ENCODE results near the gene MAGI2. TPM values are rescaled to one million over a fixed set of nuclear protein-coding genes. Genes with fewer than 3 reads are reported as not detected.

Gene MAGI2
- total RNA-seq, 1 experiment from 2014 or later, result 0.22 TPM

DNA sequence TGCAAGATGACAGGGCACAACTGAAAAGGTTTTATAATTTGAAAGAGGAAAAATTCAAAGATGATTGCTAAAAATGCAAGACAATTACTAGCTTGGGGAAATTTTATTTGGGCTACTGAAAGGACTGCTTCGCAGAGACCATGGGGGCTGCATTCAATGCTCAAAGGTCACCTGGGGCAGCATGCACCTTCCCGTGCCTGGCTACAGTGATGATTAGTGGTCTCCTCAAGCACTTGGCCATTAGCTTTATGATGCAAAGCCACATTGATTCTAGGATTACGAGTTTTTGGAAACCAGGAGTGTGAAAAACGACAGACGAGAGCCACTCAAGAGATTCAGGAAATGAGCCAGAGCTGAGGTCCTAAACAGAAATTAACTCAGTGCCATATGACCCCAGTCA lies 890.3 kb downstream of the MAGI2 start:
- no peak overlapping the region for H3K9ac ChIP-seq (ENCODE audit: low read length)
- H3K9me3 ChIP-seq (ENCODE audit: control insufficient read depth in 1 of 2, insufficient read depth in 1 of 2, low read depth in 1 of 2, low read length in 2 of 2), result no peaks in the 10 kb centered on the region
- H3K27me3 ChIP-seq (ENCODE audit: insufficient read depth, low read length), result peaks cover 14% of the 10 kb centered on the region; the same call in 1 of the 2 replicates
- no peaks in the 10 kb centered on the region for H4K20me1 ChIP-seq (ENCODE audit: insufficient read depth)
- TF ChIP-seq, protein P1, sequence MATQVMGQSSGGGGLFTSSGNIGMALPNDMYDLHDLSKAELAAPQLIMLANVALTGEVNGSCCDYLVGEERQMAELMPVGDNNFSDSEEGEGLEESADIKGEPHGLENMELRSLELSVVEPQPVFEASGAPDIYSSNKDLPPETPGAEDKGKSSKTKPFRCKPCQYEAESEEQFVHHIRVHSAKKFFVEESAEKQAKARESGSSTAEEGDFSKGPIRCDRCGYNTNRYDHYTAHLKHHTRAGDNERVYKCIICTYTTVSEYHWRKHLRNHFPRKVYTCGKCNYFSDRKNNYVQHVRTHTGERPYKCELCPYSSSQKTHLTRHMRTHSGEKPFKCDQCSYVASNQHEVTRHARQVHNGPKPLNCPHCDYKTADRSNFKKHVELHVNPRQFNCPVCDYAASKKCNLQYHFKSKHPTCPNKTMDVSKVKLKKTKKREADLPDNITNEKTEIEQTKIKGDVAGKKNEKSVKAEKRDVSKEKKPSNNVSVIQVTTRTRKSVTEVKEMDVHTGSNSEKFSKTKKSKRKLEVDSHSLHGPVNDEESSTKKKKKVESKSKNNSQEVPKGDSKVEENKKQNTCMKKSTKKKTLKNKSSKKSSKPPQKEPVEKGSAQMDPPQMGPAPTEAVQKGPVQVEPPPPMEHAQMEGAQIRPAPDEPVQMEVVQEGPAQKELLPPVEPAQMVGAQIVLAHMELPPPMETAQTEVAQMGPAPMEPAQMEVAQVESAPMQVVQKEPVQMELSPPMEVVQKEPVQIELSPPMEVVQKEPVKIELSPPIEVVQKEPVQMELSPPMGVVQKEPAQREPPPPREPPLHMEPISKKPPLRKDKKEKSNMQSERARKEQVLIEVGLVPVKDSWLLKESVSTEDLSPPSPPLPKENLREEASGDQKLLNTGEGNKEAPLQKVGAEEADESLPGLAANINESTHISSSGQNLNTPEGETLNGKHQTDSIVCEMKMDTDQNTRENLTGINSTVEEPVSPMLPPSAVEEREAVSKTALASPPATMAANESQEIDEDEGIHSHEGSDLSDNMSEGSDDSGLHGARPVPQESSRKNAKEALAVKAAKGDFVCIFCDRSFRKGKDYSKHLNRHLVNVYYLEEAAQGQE (IDR thresholded peaks at IDR 0.05; ENCODE audit: low read depth), result no peak
- TF ChIP-seq ZFX (IDR thresholded peaks at IDR 0.05) (no peak), EZH2 (IDR thresholded peaks at IDR 0.05) (no peak)
- no peak for ATAC-seq
- ChIA-PET POLR2A (no interaction called here), RAD21 (ENCODE audit: low non-redundant PET in 1 of 2, low total read pairs in 2 of 2, uncharacterized antibody in 2 of 2, unreplicated experiment in 2 of 2) (no interaction called here), CTCF (no interaction called here)
- DNase-seq (ENCODE audit: low read depth, low spot score), result no peak
- H3K79me2 ChIP-seq (ENCODE audit: insufficient read depth, low read length), result no peaks in the 10 kb centered on the region
- no peaks in the 10 kb centered on the region for H3K9me2 ChIP-seq (ENCODE audit: insufficient read depth)
- no TSS peak for BruUV-seq (replicated peaks)
- H3K4me1 ChIP-seq (ENCODE audit: control insufficient read depth in 1 of 2, insufficient read depth in 2 of 2, low read length in 2 of 2), result no peaks in the 10 kb centered on the region
- H3K27ac ChIP-seq (ENCODE audit: low read depth, low read length), result no peak overlapping the region
- intact Hi-C loops (cut with micrococcal nuclease), result no loop called here
- H3K4me2 ChIP-seq (ENCODE audit: low read length), result no peak overlapping the region
- no peak overlapping the region for H2AFZ ChIP-seq (ENCODE audit: low read depth, low read length, poor library complexity, severe bottlenecking)
- no peaks in the 10 kb centered on the region for H3K36me3 ChIP-seq (ENCODE audit: control insufficient read depth in 1 of 2, insufficient read depth in 2 of 2, low read length in 2 of 2)
- no peak overlapping the region for H3K4me3 ChIP-seq (replicated peaks in 1 of 2; ENCODE audit: low read depth in 1 of 2, low read length in 2 of 2)

DNA sequence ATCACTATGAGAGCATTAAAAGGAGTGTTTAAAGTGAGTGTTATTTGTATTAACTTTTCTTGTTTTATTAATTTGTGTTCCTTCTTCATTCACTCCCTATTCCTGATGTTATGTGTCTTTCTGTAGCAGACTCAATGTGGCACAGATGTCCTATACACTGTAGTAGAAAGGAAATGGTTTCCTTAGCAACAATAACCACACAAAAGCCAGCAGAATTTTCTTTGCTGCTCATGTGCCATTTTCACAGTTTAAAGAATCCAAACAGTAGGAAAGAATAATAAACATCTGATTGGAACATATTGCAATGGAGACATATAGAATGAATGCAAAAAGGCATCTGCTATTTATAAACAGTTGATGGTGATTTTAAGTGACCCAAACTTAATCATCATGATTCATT lies 891.3 kb downstream of the MAGI2 start:
- H3K27me3 ChIP-seq (ENCODE audit: insufficient read depth, low read length), result peaks cover 14% of the 10 kb centered on the region; the same call in 1 of the 2 replicates
- ATAC-seq, result no peak
- RAD21 ChIA-PET (ENCODE audit: low non-redundant PET in 1 of 2, low total read pairs in 2 of 2, uncharacterized antibody in 2 of 2, unreplicated experiment in 2 of 2), result no interaction called here
- H3K4me3 ChIP-seq (replicated peaks in 1 of 2; ENCODE audit: low read depth in 1 of 2, low read length in 2 of 2), result no peak overlapping the region
- DNase-seq (ENCODE audit: low read depth, low spot score), result no peak
- no peak overlapping the region for H3K9ac ChIP-seq (ENCODE audit: low read length)
- no peak overlapping the region for H3K27ac ChIP-seq (ENCODE audit: low read depth, low read length)
- no peaks in the 10 kb centered on the region for H4K20me1 ChIP-seq (ENCODE audit: insufficient read depth)
- no peaks in the 10 kb centered on the region for H3K79me2 ChIP-seq (ENCODE audit: insufficient read depth, low read length)
- H3K9me2 ChIP-seq (ENCODE audit: insufficient read depth), result no peaks in the 10 kb centered on the region
- H3K36me3 ChIP-seq (ENCODE audit: control insufficient read depth in 1 of 2, insufficient read depth in 2 of 2, low read length in 2 of 2), result no peaks in the 10 kb centered on the region
- no peak for TF ChIP-seq RAD21 (IDR thresholded peaks at IDR 0.05; ENCODE audit: low read depth)
- TF ChIP-seq CEBPB (IDR thresholded peaks at IDR 0.05; ENCODE audit: low read depth), result no peak
- TF ChIP-seq ELF1 (IDR thresholded peaks at IDR 0.05; ENCODE audit: borderline replicate concordance, low read depth), result no peak
- TF ChIP-seq EZH2phosphoT487 (IDR thresholded peaks at IDR 0.05; ENCODE audit: borderline replicate concordance), result no peak
- TF ChIP-seq, protein P1 (IDR thresholded peaks at IDR 0.05; ENCODE audit: low read depth), result no peak
- TF ChIP-seq SRF (IDR thresholded peaks at IDR 0.05; ENCODE audit: low read depth), result no peak
- TF ChIP-seq, protein P2, sequence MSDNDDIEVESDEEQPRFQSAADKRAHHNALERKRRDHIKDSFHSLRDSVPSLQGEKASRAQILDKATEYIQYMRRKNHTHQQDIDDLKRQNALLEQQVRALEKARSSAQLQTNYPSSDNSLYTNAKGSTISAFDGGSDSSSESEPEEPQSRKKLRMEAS (IDR thresholded peaks at IDR 0.05), result no peak
- no peak for TF ChIP-seq FOSL1 (IDR thresholded peaks at IDR 0.05; ENCODE audit: low read depth)
- CTCF ChIA-PET, result no interaction called here
- no peak overlapping the region for H2AFZ ChIP-seq (ENCODE audit: low read depth, low read length, poor library complexity, severe bottlenecking)
- no TSS peak for BruUV-seq (replicated peaks)
- H3K4me1 ChIP-seq (ENCODE audit: control insufficient read depth in 1 of 2, insufficient read depth in 2 of 2, low read length in 2 of 2), result no peaks in the 10 kb centered on the region
- H3K9me3 ChIP-seq (ENCODE audit: control insufficient read depth in 1 of 2, insufficient read depth in 1 of 2, low read depth in 1 of 2, low read length in 2 of 2), result no peaks in the 10 kb centered on the region
- no peak overlapping the region for H3K4me2 ChIP-seq (ENCODE audit: low read length)
- intact Hi-C loops (cut with micrococcal nuclease), result no loop called here
- POLR2A ChIA-PET, result no interaction called here
